Fibroblast of the conjunctiva (primary cell): ENCODE measurements around the gene UVSSA.

Experiments
- DNase-seq: peaks from one replicate; pipeline ENCODE4 v3.0.0-alpha.2; 2010; ENCODE audit warnings: low read depth

UVSSA gene

GRCh38 chr4:1346781-1347409 lies at the start of gene UVSSA:
Gene UVSSA (plus strand): TSS chr4:1347208. CDS start chr4:1348092, 884 bp downstream.
- peak; percentile 100 for DNase-seq

GRCh38 chr4:1297456-1298325 lies 49.3 kb upstream of the UVSSA start:
- DNase-seq, result no peak

- no peak for DNase-seq
Observed at GRCh38 chr4:1298461-1298860, 48.5 kb upstream of the UVSSA start.

- DNase-seq, result no peak
Observed at GRCh38 chr4:1299301-1299860, 47.6 kb upstream of the UVSSA start.

- peak; percentile 17 for DNase-seq
Observed at GRCh38 chr4:1300466-1301455, 46.2 kb upstream of the UVSSA start.

GRCh38 chr4:1302159-1302558 lies 44.8 kb upstream of the UVSSA start:
- DNase-seq, result no peak

GRCh38 chr4:1305261-1305711 lies 41.7 kb upstream of the UVSSA start:
- no peak for DNase-seq

GRCh38 chr4:1305781-1306455 lies 41.1 kb upstream of the UVSSA start:
- no peak for DNase-seq

- DNase-seq, result no peak
Observed at GRCh38 chr4:1307951-1308735, 38.9 kb upstream of the UVSSA start.

GRCh38 chr4:1309261-1310010 lies 37.6 kb upstream of the UVSSA start:
- peak; percentile 87 for DNase-seq

- DNase-seq, result no peak
Observed at GRCh38 chr4:1310031-1310795, 36.8 kb upstream of the UVSSA start.

GRCh38 chr4:1310796-1311631 lies 36.0 kb upstream of the UVSSA start:
- no peak for DNase-seq

- no peak for DNase-seq
Observed at GRCh38 chr4:1312821-1313640, 34.0 kb upstream of the UVSSA start.

- DNase-seq, result no peak
Observed at GRCh38 chr4:1315306-1315705, 31.7 kb upstream of the UVSSA start.

- no peak for DNase-seq
Observed at GRCh38 chr4:1315836-1316536, 31.0 kb upstream of the UVSSA start.

- no peak for DNase-seq
Observed at GRCh38 chr4:1316537-1317168, 30.4 kb upstream of the UVSSA start.
